A673 (cell line): Measurements from ENCODE around the gene ZFAND2A. TPM values are rescaled to one million over a fixed set of nuclear protein-coding genes. Genes with fewer than 3 reads are reported as not detected.
"Not testable (repeated sequence)": the region's sequence is repeated elsewhere in the genome, so short reads cannot be mapped to it uniquely, and the experiment has no call there.

Experiments
- BruUV-seq: library from RNA; stranded (reverse); fragments of 400-500 nt; replicated peaks from 2 replicates; lab custom pipeline; 2021; lab: Mats Ljungman, UMichigan
- CTCF ChIA-PET: fragments of 300-600 bp; sonication (Branson Sonifier 250); formaldehyde crosslinking; loops from one replicate; lab custom pipeline; 2022; ENCODE audit warnings: antibody characterized with exemption; lab: Charles Lee
- POLR2A ChIA-PET: fragments of 300-600 bp; sonication (Branson Sonifier 250); formaldehyde crosslinking; loops from one replicate; lab custom pipeline; 2022; ENCODE audit warnings: antibody characterized with exemption; ENCODE audit not compliant: low non-redundant PET; lab: Charles Lee
- DNase-seq: peaks from one replicate; pipeline ENCODE4 v3.0.0-alpha.2; 2015; ENCODE audit warnings: low spot score
- H3K27ac ChIP-seq: fragments of 200-600 bp; sonication (generic); 2 replicates; pipeline ENCODE4 v1.5.1; 2016; ENCODE audit warnings: mixed run types, low read depth, mild to moderate bottlenecking, mixed read lengths, antibody characterized with exemption, low read length; ENCODE audit not compliant: poor library complexity, severe bottlenecking
- H3K27me3 ChIP-seq: fragments of 200-600 bp; sonication (generic); replicated peaks from 2 replicates; pipeline ENCODE4 v1.6.1; 2017; ENCODE audit warnings: mixed run types, low read depth, mild to moderate bottlenecking, mixed read lengths, antibody characterized with exemption, low read length; ENCODE audit not compliant: insufficient read depth, poor library complexity
- H3K36me3 ChIP-seq: fragments of 200-600 bp; sonication (generic); 2 replicates; pipeline ENCODE4 v1.6.1; 2016; ENCODE audit warnings: mixed run types, mild to moderate bottlenecking, mixed read lengths, antibody characterized with exemption, low read length; ENCODE audit not compliant: insufficient read depth, poor library complexity, severe bottlenecking
- H3K4me1 ChIP-seq: fragments of 200-600 bp; sonication (generic); 2 replicates; pipeline ENCODE4 v1.6.1; 2017; ENCODE audit warnings: mixed run types, mild to moderate bottlenecking, mixed read lengths, antibody characterized with exemption, low read length; ENCODE audit not compliant: insufficient read depth, poor library complexity, severe bottlenecking
- H3K4me3 ChIP-seq: fragments of 200-600 bp; sonication (generic); 2 replicates; pipeline ENCODE4 v1.5.1; 2016; ENCODE audit warnings: low read depth, mixed run types, mild to moderate bottlenecking, mixed read lengths, low read length; ENCODE audit not compliant: poor library complexity, severe bottlenecking
- H3K9me3 ChIP-seq: fragments of 200-600 bp; sonication (generic); 2 replicates; pipeline ENCODE4 v1.6.1; 2016; ENCODE audit warnings: mixed run types, low read depth, mild to moderate bottlenecking, mixed read lengths, antibody characterized with exemption, low read length; ENCODE audit not compliant: poor library complexity, severe bottlenecking
- CTCF ChIP-seq: fragments of 300-800, 200-600 bp; sonication (generic); conservative IDR thresholded peaks from 2 replicates; pipeline ENCODE4 v1.5.1; 2017; ENCODE audit warnings: low read depth, mild to moderate bottlenecking, antibody characterized with exemption, low read length, moderate library complexity, mixed read lengths
- EZH2 ChIP-seq: fragments of 200-600 bp; sonication (generic); IDR thresholded peaks from 2 replicates; pipeline ENCODE4 v1.6.1; 2017; ENCODE audit warnings: borderline replicate concordance, low read depth, mild to moderate bottlenecking, mixed read lengths, antibody characterized with exemption, low read length; ENCODE audit not compliant: poor library complexity, severe bottlenecking
- intact Hi-C: fragments of 100-400 bp; cut with micrococcal nuclease; formaldehyde crosslinking; loops from one replicate; pipeline ENCODE4 v1.10.0; 2022; ENCODE audit not compliant: unreplicated experiment
- total RNA-seq: library from RNA; stranded (reverse); gene quantifications from 2 replicates; pipeline ENCODE4 v1.2.3, GENCODE V29; 2021

ZFAND2A gene
- total RNA-seq, 1 experiment from 2014 or later: 27.4 TPM

DNA sequence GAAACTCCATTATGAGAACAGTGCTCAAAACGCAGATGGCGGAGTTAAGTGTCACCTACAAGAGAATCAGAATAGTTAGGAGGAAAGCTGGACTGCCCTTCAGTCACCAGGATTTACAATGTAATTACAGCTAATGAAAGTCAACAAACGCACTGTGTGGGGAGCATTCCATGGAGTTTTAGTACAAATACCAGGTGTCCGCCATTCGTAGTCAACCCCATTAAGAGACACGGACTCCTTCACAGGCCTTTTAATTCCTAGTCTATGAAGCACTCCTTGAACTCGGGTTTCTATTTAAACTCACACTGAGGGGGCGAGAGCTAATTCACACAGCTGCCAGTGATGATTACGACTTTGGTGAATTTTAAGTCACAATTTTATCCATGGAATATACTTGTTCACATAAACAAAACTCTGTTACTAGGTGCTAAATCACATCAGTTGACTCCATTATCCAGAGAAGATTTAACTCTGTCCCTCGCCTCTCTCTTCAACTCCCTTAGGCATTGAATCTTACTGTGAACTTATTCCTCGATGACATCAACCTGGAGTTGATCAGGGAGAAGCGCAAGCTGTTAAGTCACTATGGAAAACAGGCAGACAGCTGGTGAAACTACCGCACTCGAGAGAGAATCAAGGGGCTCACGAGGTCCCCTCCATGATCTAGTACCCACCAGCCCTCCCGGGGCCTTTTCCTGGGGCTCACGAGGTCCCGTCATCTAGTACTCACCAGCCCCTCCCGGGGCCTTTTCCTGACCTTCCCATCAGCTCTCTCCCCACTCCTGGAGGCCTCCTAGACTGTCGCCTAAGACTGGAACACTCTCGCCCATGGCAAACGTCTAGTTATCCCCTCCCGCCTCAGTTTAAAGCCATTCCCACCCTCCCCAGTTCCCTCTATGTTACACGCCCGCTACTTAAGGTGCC is 1.5 kb downstream of the ZFAND2A start:
- Histone ChIP-seq H3K36me3 (peaks cover 38% of the 10 kb centered on the region), H3K27ac (peak overlapping the region; percentile 74), H3K9me3 (no peaks in the 10 kb centered on the region), H3K4me3 (peak overlapping the region; percentile 79), H3K4me1 (peaks cover 6% of the 10 kb centered on the region), H3K27me3 (no peaks in the 10 kb centered on the region)
- no peak for TF ChIP-seq EZH2
- TF ChIP-seq CTCF: no peak
- TSS peak; percentile 46 for BruUV-seq
- intact Hi-C loops: no loop called here
- ChIA-PET POLR2A (no interaction called here), CTCF (no interaction called here)
- no peak for DNase-seq

- H3K36me3 ChIP-seq: peaks cover 43% of the 10 kb centered on the region
- H3K4me3 ChIP-seq: no peak overlapping the region
- no peaks in the 10 kb centered on the region for H3K27me3 ChIP-seq
- intact Hi-C loops: no loop called here
- BruUV-seq: no TSS peak
- H3K4me1 ChIP-seq: peaks cover 6% of the 10 kb centered on the region
- TF ChIP-seq CTCF (no peak), EZH2 (no peak)
- no peaks in the 10 kb centered on the region for H3K9me3 ChIP-seq
- ChIA-PET POLR2A (no interaction called here), CTCF (no interaction called here)
- no peak overlapping the region for H3K27ac ChIP-seq
- DNase-seq: no peak
These were observed 3.0 kb downstream of the ZFAND2A start for GRCh38 chr7:1156782-1157535.

GRCh38 chr7:1155818-1156781 is 3.9 kb downstream of the ZFAND2A start:
- H3K27ac ChIP-seq, BruUV-seq, intact Hi-C loops, DNase-seq, POLR2A ChIA-PET, H3K4me1 ChIP-seq, CTCF ChIA-PET, H3K4me3 ChIP-seq, H3K27me3 ChIP-seq, H3K9me3 ChIP-seq: not testable (repeated sequence)
- H3K36me3 ChIP-seq: peaks cover 48% of the 10 kb centered on the region
